Stimulated activated CD8-positive, alpha-beta memory T cell treated with anti-CD3 and anti-CD28 coated beads, Interleukin-15, amount 100 ng/mL, for 24 hours (primary cell): ENCODE measurements around the gene N4BP3.
A peak's percentile ranks its signal among the peaks of the same experiment; 100 is the strongest.
"Not testable (repeated sequence)": the region's sequence is repeated elsewhere in the genome, so short reads cannot be mapped to it uniquely, and the experiment has no call there.

Experiments used
- DNase-seq: peaks from one replicate; pipeline ENCODE4 v3.0.0-alpha.2; 2020; ENCODE audit warnings: low read depth

Gene N4BP3

DNA sequence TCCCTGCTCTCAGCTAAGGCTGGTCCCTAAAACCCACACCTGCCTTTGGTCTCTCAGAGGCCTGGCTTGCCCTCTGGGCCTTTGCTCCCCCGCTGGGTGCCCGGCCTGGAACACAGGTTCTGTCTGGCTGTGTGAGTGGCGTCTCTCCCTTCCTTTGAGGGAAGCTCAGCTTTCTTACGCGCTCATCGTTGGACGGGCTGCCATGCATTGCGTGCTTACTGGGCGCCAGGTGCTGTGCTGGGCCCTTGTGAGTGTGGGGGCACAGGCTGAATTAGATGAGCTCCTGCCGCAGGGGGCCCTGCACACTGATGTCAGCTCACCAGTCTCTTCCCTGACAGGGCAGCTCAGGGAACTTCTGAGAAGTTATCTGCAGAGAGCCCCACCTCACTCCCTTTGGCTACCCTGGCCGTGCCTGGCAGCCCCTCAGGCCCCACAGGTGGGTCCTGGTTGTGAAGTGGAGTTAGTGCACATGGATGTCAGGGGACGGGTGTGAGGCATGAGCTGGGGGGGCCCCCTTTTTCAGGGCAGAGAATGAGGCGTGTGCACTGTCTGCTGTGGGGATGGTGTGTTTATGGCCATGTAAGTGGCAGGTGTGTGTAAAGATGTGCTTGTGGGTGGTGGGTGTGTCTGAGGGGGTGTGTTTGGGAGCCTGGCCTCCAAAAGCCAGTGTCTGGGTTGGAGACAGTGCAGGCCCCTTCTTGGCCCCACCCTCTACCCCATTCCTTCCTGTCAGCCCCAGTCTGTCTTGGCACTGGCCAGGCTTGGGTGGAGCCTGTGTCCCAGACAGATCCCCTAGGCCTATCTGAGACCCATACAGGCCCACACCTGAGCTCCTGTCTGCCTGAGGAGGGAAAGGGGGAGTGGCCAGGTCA, 10.0 kb downstream of the N4BP3 start:
- DNase-seq = no peak

DNA sequence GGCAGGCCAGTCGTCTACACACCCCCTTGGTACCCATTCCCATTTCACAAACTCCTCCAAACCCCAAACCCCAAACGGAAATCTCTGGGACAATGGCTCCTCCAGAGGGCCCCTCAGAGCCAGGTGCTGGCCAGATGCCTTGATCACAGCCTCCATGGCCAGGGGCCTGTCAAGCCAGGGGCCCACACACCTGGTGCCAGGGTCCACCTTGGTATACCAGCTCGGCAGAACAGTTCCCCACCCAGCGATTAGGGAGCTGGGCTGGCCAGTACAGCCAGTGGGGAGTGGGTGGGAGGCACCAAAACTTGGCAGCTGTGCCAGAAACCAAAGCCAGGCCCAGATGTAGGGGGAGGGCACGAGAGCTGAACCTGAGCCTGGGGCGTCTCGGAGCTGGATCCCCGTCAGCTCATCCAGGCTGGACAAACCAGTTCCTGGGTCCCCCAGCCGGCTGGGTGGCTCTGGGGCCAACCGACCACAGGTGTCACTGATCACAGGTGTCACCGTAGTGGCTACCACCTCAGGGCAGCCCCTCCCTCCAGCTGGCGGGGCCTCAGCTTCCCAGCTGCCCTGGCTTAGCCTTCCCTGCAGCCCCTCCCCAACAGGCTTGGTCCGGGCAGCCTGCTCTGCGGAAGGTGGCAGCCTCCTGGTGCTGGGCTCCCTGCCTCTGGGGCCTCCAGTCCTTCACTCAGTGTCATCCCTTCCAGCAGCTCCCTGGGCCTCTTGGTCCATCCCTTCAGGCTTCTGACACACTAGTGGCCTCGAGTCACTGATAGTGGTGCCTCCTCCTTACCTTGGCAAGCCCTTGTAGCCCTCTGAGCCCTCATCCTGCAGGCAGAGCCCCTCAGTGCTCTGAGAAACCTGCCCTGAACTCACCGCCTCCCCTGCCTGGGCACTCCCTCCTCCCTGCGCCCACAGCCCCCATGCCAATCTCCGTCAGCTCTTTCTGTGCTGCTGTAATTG, 10.9 kb downstream of the N4BP3 start:
- DNase-seq = no peak

DNA sequence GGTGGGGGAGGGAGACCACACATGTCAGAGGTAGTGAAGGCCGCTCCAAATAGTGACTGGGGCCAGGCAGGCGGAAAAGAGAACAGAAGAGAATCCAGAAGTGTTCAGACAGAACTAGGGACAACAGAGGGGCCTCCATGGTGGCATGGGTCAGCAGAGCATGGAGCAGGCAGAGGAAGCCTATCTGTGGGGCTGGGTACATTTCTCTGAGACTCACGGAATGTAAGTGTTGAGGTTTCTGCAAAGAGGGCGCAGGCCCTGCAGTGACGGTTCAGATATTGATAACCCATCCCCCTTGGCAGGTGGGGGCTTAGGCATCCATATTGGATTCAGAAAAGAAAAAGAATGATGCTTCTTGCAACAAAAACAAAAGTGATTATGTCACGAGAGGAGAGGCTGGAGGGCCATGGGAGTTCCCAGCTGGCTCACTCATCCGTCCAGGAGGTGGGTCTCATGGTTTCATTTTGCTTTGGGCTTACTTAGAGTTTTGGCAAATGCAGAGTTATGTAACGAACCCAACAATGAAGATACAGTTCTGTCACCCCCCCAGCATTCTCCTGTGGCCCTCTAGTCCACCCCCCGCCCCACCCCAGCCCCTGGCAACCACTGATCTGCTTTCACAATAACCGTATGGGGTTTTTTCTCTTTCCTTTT, 12.0 kb downstream of the N4BP3 start:
- DNase-seq = no peak

DNA sequence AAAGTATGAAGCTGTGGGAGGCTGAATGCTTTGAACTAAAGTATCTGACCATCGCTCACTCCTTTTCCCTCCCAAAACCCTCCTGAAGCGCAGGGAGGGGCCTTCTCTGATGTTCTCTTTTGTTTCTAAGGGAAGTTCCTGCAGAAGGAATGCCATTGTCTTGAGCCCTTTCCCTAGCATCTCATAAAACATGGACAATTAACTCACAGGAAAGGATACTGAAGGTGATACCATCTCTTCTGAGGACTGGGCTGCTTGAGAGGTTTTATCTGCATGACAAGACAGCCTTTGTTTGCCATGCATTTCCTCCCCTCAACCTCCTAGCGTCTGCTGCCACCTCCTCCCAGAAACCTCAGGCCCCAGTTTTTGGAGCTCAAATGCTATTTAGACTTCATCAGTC, 13.2 kb downstream of the N4BP3 start:
- DNase-seq = no peak

DNA sequence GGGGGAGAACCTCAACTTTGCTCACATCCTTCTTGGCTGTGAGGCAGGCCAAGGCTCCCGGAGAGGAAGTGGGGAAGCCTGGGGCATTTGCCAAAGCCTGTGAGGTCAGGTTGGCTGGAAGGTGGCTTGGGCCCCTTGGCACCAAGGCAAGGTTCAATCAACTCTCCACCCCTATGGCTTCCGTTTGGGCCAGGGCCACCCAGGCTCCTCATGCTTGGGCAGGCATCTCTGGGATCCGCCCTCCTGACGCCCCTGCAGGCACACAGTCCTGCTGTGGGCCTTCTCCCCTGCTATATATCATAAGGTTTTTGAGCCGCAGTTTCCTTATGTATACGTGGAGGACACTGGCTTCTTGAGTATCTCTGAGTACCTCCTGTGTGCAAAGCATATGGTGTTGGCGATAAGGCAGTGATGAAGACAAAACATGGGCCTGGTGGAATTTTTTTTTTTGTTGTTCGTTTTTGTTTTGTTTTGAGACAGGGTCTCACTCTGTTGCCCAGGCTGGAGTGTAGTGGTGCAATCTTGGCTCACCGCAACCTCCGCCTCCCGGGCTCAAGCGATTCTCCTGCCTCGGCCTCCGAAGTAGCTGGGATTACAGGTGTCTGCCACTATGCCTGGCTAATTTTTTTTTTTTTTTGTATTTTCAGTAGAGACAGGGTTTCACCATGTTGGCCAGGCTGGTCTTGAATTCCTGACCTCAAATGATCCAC, 14.1 kb downstream of the N4BP3 start:
- not testable (repeated sequence) for DNase-seq

DNA sequence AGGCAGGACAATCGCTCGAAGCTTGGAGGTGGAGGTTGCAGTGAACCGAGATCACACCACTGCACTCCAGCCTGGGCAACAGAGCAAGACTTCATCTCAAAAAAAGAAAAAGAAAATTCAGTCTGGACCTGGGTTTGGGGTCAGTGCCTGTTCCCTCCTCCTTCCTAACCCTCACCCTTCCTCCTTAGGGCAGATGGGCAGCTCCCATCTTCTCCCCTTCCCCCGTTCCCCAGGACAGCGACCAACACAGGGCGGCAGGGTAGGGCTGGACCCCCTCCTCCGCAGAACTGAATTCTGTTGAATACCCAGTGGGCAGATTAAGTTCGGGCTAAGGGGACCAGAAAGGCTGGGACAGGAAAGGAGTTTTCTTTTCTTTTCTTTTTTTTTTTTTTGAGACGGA, 16.0 kb downstream of the N4BP3 start:
- no peak for DNase-seq

DNA sequence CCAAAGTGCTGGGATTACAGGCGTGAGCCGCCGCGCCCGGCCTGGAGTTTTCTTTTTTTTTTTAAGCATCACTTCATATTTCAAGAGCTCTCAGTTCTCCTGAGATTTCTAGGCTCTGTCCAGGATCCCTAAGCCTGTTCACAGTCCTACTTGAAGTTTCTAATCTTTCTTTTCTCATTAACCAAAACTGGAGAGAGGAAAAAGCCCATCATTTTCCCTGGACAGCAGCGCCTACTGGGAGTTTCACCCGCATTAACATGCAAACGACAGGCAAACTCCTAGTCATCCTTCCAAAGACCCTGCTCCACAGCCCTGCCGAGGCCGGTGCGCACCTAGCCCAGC, 16.9 kb downstream of the N4BP3 start:
- not testable (repeated sequence) for DNase-seq

DNA sequence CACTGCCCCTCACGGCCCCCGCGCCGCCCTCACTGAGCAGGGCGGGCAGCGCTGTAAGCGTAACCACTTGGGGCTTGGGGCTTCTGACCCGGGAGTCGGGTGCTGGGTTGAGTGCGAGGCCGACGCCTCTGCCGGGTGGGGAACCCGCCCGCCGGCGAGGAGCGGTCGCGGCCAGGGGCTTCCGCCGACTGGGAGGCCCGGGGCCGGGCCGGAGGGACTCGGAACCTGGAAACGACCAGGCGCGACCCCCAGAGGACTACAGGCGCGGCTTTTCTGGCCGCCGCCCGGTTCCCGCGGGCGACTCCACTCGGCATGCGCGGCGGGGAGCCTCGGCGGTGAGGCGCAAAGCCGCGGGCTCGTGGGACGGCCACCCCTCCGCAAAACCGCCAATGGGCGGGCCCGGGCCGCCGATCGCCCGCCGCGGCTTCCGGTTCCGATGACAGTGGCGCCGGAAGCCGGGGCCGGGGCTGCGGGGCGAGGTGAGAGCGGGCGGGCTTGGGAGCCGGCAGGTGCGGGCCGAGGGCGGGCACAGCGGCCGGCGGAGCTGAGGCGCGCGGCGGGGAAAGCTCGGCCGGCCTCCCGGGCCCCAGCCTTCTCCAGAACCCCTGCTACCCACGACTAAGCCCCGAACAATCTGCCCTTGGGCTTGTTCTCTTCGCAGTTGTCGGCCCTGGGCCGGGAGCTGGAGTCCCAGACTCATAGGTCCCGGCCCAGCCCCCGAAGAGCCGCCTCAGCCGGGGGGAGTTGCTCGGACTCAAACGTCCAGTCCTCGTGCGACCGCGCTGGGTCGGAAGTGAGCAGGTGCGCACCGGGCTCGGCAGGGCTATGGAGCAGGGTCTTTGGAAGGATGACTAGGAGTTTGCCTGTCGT, 17.5 kb downstream of the N4BP3 start, which contains the start of gene RMND5B:
Gene RMND5B, plus strand, starts transcription at position 439 of the 870 bp plus-strand sequence. CDS start 7,106 bp downstream, outside the sequence.
- DNase-seq = peak; percentile 69

DNA sequence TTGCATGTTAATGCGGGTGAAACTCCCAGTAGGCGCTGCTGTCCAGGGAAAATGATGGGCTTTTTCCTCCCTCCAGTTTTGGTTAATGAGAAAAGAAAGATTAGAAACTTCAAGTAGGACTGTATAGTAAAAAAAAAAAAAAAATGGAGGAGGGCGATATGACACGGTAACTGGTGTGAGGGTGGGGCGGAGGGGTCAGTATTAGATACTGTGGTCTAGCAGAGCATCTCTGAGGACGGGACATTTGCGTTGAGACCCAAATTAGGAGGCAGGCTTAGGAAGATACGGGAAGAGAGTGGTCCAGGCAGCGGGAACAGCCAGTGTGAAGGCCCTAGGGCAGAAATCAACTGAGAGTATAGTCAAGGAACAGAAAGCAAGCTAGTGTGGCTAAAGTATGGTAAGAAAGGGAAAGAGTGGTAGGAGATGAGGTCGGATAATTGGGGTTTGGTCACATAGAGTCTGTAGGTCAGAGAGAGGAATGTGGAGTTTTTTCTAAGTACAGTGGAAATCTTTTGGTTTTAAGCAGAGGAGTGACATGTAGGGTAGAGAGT, 18.2 kb downstream of the N4BP3 start:
- DNase-seq = no peak

DNA sequence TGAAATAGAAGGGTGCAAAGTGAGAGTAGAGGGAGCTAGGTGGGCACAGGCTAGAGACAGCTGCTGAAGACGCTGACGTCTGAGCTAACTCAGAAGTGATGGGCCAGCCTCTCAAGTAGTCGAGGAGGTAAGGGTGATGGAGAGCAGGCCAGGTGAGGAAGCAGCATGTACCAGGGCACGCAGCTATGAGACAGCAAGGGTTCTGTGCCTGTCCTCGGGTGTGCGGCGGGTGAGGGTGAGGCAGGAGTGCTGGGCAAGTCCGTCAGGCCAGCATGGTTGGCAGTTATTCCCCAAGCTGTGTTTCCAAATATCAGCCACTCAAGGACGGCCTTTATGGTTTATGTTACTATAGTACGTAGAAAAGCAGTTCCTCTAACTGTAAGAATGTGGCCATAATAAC, 23.7 kb downstream of the N4BP3 start:
- DNase-seq = no peak

DNA sequence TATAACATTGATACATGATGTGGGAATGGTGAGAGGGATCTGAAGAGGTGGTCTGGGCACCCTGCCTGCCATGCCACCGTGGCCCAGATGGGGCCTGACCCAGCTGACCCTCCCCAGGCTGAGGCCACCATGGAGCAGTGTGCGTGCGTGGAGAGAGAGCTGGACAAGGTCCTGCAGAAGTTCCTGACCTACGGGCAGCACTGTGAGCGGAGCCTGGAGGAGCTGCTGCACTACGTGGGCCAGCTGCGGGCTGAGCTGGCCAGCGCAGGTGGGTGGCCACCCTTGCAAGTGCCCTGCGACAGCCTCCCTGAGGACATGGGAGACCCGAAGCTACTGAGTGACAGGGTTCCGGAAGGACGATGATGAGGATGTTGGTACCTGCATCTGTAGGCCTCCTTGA, 24.7 kb downstream of the N4BP3 start:
- no peak for DNase-seq

DNA sequence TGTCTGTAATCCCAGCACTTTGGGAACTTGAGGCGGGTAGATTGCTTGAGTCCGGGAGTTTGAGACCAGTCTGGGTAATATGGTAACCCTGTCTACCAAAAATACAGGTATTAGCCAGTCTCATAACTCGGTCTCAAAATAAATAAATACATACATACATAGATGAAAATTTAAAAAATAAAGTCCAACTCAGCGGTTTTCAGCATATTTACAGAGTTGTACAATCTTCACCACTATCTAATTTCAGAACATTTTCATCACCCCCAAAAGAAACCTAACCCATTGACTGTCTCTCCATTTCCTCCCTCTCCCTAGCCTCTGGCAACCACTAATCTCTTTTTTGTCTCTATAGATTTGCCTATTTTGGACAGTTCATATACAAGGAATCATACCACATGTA, 28.2 kb downstream of the N4BP3 start:
- DNase-seq = no peak

DNA sequence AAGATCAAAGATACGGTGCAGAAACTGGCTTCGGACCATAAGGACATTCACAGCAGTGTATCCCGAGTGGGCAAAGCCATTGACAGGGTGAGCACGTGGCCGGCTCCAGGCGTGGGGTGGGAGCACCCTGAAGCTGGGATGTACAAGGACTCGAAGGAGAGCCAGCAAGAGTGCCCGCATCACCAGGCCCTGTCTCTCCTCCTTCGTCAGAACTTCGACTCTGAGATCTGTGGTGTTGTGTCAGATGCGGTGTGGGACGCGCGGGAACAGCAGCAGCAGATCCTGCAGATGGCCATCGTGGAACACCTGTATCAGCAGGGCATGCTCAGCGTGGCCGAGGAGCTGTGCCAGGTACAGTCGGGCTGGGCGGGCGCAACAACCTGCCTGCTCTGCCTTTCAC, 29.3 kb downstream of the N4BP3 start:
- DNase-seq = no peak

DNA sequence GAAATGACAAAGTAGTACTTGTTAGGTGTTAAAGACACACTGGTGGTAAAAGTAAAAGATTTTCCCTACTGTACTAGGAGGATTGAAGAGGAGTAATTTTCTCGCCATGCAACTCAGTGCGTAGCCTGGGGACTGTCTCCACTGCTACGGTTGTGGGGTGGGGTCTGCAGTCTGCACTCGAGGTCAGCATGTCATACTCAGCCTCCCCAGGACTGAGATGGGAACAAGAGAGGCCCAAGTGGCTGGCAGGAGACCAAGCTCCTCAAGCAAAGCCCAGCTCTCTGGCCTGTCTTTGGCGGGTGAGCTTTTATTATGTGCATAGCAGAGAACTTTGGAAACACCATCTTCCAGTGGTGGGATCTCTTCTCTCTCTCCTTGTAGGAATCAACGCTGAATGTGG, 29.9 kb downstream of the N4BP3 start:
- DNase-seq = no peak

DNA sequence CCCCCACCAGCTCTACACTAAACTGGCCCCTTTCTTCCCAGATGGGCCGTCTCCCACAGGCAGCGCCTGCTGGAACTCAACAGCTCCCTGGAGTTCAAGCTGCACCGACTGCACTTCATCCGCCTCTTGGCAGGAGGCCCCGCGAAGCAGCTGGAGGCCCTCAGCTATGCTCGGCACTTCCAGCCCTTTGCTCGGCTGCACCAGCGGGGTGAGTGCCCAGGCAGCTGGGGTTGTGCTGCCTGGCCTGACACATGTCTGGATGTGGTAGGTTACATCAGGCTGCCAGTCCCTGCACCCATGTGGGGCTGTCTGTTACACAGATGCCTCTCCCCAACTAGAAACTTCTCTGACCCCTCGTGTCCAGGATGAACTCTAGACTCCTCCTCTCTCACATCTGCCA, 30.6 kb downstream of the N4BP3 start:
- DNase-seq = no peak

DNA sequence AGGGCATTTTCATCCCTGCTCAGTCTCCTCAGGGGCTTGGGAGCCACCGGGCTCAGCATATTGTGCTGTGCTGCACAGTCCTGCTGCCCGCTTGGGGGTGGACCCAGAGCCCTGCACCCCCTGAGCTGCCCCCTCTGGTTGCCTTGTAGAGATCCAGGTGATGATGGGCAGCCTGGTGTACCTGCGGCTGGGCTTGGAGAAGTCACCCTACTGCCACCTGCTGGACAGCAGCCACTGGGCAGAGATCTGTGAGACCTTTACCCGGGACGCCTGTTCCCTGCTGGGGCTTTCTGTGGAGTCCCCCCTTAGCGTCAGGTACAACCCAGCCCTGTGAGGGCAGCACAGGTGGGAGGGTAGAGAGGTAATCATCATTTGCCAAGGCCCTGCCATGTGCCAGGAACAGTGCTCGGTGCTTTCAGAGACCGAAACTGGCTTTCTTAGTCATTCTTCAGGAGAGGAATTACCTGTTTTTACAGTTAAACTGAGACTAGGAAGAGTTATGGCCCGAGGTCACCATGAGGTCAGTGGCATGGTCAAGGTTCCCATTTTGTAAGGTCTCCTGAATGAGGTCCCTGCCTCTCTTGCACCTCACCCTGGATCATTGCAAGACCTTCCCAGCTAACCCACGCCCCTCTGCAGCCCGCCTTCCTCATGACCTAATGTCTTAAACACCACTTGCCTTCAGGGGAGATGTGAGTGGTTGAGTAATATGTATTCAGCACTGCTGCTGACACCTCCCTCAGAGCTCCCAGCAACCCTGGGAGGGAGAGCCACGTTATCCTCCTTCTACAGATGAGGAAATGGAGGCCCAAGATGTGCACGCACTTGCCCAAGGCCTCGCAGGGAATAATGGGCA, 32.9 kb downstream of the N4BP3 start:
- peak; percentile 27 for DNase-seq

DNA sequence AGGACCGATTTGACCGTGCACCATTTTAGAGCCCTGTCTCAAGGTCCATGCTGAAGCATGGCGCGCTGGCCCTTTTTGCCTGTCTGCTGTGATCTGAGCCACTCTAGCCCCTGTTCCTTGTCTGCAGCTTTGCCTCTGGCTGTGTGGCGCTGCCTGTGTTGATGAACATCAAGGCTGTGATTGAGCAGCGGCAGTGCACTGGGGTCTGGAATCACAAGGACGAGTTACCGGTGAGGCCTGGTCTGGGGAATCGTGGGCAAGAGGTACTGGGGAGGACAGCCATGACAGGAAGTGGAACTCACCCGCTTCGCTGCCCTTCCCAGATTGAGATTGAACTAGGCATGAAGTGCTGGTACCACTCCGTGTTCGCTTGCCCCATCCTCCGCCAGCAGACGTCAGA, 34.1 kb downstream of the N4BP3 start:
- DNase-seq = no peak

DNA sequence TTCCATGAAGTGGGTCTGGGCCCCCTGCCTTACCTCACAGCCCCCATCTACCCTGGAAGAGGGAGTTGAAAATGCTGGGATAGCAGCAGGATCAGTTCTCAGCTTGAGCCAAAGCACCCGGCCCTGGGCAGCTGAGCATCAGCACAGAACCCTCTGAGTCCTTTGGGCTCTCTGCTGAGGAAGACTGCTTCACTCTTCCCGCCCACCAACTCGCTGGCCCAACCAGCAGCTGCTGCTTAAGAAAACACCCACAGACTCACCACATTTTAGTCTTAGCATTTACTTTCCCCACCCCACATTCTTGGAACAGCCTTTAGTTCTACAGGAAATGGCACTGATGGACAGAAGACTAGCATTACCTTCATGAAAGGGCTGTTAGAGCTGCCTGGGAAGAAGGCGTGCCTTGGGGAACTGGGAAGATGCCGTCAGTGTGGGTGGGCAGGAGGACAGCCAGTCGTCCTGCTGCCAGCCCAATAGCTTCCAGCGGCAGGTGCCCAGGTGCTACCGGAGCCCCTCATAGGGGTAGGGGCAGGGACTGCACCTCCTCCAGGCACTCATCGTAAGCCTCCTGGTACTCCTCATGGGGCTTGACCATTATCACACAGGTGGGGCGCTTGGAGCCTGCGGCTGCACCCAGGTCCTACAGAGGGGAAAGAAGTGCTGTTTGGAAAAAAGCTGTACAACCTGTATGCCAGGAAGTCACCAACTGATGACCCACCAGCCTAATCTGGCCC, 36.0 kb downstream of the N4BP3 start:
- no peak for DNase-seq
